Measurements from ENCODE around the gene C3orf22. TPM values are rescaled to one million over a fixed set of nuclear protein-coding genes. Genes with fewer than 3 reads are reported as not detected.
A peak's percentile ranks its signal among the peaks of the same experiment; 100 is the strongest.

Gene C3orf22
- polyA plus RNA-seq, 1 donor (not counting 4 experiments of a cell fraction or from before 2014, with no cell fraction given): not detected

DNA sequence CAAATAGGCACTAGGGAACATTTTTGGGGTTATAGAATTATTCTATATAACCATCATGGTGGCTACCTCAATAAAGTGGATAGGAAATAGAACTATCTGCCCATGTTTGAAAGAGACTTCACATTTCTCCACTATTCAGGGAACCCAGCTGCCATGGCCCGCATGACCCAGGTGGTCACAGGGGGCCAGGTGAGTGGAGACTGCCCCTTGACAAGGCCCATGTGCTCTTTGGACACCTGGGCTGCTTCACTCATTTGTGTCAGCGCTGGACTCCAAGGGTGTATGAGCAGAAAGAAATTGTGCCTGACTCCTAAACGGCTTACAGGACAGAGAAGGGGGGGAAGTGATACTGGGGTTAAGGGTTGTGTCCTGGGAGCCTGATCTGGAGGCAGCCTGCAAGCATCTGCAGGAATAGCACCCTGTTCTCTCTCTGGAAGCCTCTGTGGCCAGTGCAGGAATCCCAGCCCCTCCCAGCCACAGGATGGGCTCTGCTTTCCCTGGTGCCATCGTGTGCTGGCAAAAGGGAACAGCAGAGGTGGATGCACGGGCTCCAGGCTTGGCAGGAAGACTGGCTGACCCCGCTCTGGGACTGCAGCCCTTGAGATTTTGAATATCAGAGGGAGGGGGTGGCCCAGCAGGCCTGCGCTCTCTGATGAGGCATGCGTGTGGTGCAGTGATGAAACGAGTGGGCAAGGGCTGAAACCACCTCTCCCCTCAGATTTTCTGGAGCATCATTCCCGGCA, 9.1 kb upstream of the C3orf22 start:
- Histone ChIP-seq H3K27ac (ENCODE audit: control insufficient read depth, insufficient read depth, low read length) (no peak overlapping the region), H2AFZ (ENCODE audit: control insufficient read depth, low read length) (no peak overlapping the region), H3K9ac (ENCODE audit: control insufficient read depth, extremely low read depth, insufficient read depth, low read length) (no peak overlapping the region), H3K4me3 (ENCODE audit: control insufficient read depth in 2 of 3, extremely low read depth in 1 of 3, insufficient read depth in 2 of 3, low read depth in 1 of 3, low read length in 3 of 3) (no peak overlapping the region), H4K20me1 (ENCODE audit: control insufficient read depth, extremely low read depth, insufficient read depth, low read length) (no peaks in the 10 kb centered on the region), H3K9me1 (ENCODE audit: control insufficient read depth, extremely low read depth, insufficient read depth, low read length) (no peaks in the 10 kb centered on the region), H3K27me3 (ENCODE audit: control insufficient read depth, extremely low read depth, insufficient read depth, low read length) (no peaks in the 10 kb centered on the region), H3K79me2 (ENCODE audit: control insufficient read depth, insufficient read depth, low read length) (no peaks in the 10 kb centered on the region), H3K4me1 (ENCODE audit: control insufficient read depth, extremely low read depth, insufficient read depth, low read length) (peaks cover 3% of the 10 kb centered on the region), H3K4me2 (ENCODE audit: control insufficient read depth, extremely low read depth, insufficient read depth, low read depth, low read length) (no peak overlapping the region), H3K9me3 (ENCODE audit: control insufficient read depth, low read depth, low read length) (no peaks in the 10 kb centered on the region), H3K36me3 (ENCODE audit: control insufficient read depth in 2 of 2, extremely low read depth in 1 of 2, insufficient read depth in 2 of 2, low read length in 2 of 2) (no peaks in the 10 kb centered on the region)
- dilution Hi-C loops (cut with MboI; ENCODE audit: extremely low pct_ligation_motif_present, low sequenced_read_pairs): no loop called here
- DNase-seq (ENCODE audit: low read depth, low spot score) (no peak), FAIRE-seq (no peak)
- TF ChIP-seq EZH2 (IDR thresholded peaks at IDR 0.05; ENCODE audit: low read length): no peak
- TF ChIP-seq, protein P1, sequence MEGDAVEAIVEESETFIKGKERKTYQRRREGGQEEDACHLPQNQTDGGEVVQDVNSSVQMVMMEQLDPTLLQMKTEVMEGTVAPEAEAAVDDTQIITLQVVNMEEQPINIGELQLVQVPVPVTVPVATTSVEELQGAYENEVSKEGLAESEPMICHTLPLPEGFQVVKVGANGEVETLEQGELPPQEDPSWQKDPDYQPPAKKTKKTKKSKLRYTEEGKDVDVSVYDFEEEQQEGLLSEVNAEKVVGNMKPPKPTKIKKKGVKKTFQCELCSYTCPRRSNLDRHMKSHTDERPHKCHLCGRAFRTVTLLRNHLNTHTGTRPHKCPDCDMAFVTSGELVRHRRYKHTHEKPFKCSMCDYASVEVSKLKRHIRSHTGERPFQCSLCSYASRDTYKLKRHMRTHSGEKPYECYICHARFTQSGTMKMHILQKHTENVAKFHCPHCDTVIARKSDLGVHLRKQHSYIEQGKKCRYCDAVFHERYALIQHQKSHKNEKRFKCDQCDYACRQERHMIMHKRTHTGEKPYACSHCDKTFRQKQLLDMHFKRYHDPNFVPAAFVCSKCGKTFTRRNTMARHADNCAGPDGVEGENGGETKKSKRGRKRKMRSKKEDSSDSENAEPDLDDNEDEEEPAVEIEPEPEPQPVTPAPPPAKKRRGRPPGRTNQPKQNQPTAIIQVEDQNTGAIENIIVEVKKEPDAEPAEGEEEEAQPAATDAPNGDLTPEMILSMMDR (optimal IDR thresholded peaks at IDR 0.05 in 1 of 3, IDR thresholded peaks at IDR 0.05 in 1 of 3, conservative IDR thresholded peaks at IDR 0.05 in 1 of 3; ENCODE audit: extremely low read depth in 1 of 3, insufficient read depth in 2 of 3, low read length in 3 of 3): peak in 1 of 3 experiments; percentile 24

DNA sequence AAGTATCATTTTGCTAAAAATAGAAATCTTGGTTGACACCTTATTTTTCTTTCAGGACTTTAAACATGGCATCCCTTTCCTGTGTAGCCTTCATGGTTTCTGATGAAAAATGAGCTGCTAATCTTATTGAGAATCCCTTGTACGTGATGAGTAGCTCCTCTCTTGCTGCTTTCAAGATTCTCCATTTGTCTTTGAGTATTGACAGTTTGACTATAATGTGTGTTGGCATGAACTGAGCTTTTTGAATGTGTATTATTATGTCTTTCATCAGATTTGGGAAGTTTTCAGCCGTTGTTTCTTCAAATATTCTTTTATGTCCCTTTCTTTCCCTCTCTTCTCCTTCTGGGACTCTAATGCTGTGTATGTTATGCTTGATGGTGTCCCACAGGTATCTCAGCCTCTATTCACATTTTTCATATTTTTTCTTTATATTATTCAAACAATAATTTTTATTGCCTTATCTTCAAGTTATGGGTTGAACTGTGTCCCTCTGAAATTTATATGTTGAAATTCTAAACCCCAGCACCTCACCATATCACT, 4.1 kb upstream of the C3orf22 start:
- no peak overlapping the region for H2AFZ ChIP-seq (ENCODE audit: control insufficient read depth, low read length)
- no peak overlapping the region for H3K4me2 ChIP-seq (ENCODE audit: control insufficient read depth, extremely low read depth, insufficient read depth, low read depth, low read length)
- no peak for DNase-seq (ENCODE audit: low read depth, low spot score)
- no peaks in the 10 kb centered on the region for H3K79me2 ChIP-seq (ENCODE audit: control insufficient read depth, insufficient read depth, low read length)
- no peaks in the 10 kb centered on the region for H3K27me3 ChIP-seq (ENCODE audit: control insufficient read depth, extremely low read depth, insufficient read depth, low read length)
- no peak overlapping the region for H3K27ac ChIP-seq (ENCODE audit: control insufficient read depth, insufficient read depth, low read length)
- no peaks in the 10 kb centered on the region for H3K36me3 ChIP-seq (ENCODE audit: control insufficient read depth in 2 of 2, extremely low read depth in 1 of 2, insufficient read depth in 2 of 2, low read length in 2 of 2)
- no peak for TF ChIP-seq EZH2 (IDR thresholded peaks at IDR 0.05; ENCODE audit: low read length)
- TF ChIP-seq, protein P1 (optimal IDR thresholded peaks at IDR 0.05 in 1 of 3, IDR thresholded peaks at IDR 0.05 in 1 of 3, conservative IDR thresholded peaks at IDR 0.05 in 1 of 3; ENCODE audit: extremely low read depth in 1 of 3, insufficient read depth in 2 of 3, low read length in 3 of 3): no peak
- no peaks in the 10 kb centered on the region for H3K9me1 ChIP-seq (ENCODE audit: control insufficient read depth, extremely low read depth, insufficient read depth, low read length)
- no peaks in the 10 kb centered on the region for H4K20me1 ChIP-seq (ENCODE audit: control insufficient read depth, extremely low read depth, insufficient read depth, low read length)
- no peaks in the 10 kb centered on the region for H3K9me3 ChIP-seq (ENCODE audit: control insufficient read depth, low read depth, low read length)
- no peak for FAIRE-seq
- H3K9ac ChIP-seq (ENCODE audit: control insufficient read depth, extremely low read depth, insufficient read depth, low read length): no peak overlapping the region
- dilution Hi-C loops (cut with MboI; ENCODE audit: extremely low pct_ligation_motif_present, low sequenced_read_pairs): no loop called here
- no peaks in the 10 kb centered on the region for H3K4me1 ChIP-seq (ENCODE audit: control insufficient read depth, extremely low read depth, insufficient read depth, low read length)
- H3K4me3 ChIP-seq (ENCODE audit: control insufficient read depth in 2 of 3, extremely low read depth in 1 of 3, insufficient read depth in 2 of 3, low read depth in 1 of 3, low read length in 3 of 3): no peak overlapping the region
